GM15510 (cell line): Measurements from ENCODE around the gene TMEM233.

ENCODE experiments used
- POLR2A ChIP-seq: IDR thresholded peaks from 3 replicates; pipeline ENCODE4 v1.6.1; 2011; ENCODE audit warnings: borderline replicate concordance; ENCODE audit not compliant: insufficient read length; ENCODE audit errors: extremely low read depth

Gene TMEM233

GRCh38 chr12:119593578-119594398 is at the start of gene TMEM233:
TMEM233 (plus strand) TSS chr12:119593774; CDS start chr12:119593849, 75 bp downstream.
- TF ChIP-seq POLR2A = no peak

- TF ChIP-seq POLR2A = no peak
Measured at GRCh38 chr12:119544765-119545625, 48.6 kb upstream of the TMEM233 start.

GRCh38 chr12:119546340-119546739 is 47.2 kb upstream of the TMEM233 start:
- TF ChIP-seq POLR2A = no peak

GRCh38 chr12:119547001-119547400 is 46.6 kb upstream of the TMEM233 start:
- no peak for TF ChIP-seq POLR2A

- no peak for TF ChIP-seq POLR2A
Measured at GRCh38 chr12:119556854-119557253, 36.7 kb upstream of the TMEM233 start.

GRCh38 chr12:119565404-119565803 is 28.2 kb upstream of the TMEM233 start:
- TF ChIP-seq POLR2A = no peak

- no peak for TF ChIP-seq POLR2A
Measured at GRCh38 chr12:119570771-119571170, 22.8 kb upstream of the TMEM233 start.

- TF ChIP-seq POLR2A = no peak
Measured at GRCh38 chr12:119573086-119573485, 20.5 kb upstream of the TMEM233 start.

- TF ChIP-seq POLR2A = no peak
Measured at GRCh38 chr12:119574255-119574654, 19.3 kb upstream of the TMEM233 start.

- no peak for TF ChIP-seq POLR2A
Measured at GRCh38 chr12:119576118-119576810, 17.3 kb upstream of the TMEM233 start.

GRCh38 chr12:119576915-119577314 is 16.7 kb upstream of the TMEM233 start:
- no peak for TF ChIP-seq POLR2A

- TF ChIP-seq POLR2A = no peak
Measured at GRCh38 chr12:119578112-119578511, 15.5 kb upstream of the TMEM233 start.

GRCh38 chr12:119589097-119589496 is 4.5 kb upstream of the TMEM233 start:
- TF ChIP-seq POLR2A = no peak

- TF ChIP-seq POLR2A = no peak
Measured at GRCh38 chr12:119589634-119590033, 3.9 kb upstream of the TMEM233 start.

GRCh38 chr12:119592232-119592631 is 1.3 kb upstream of the TMEM233 start:
- no peak for TF ChIP-seq POLR2A
